Midbrain (tissue), 1 donor: Measurements from ENCODE around the gene TRIM24.

Experiments
- DNase-seq: peaks from one replicate; lab custom pipeline; 2025; lab: John Stamatoyannopoulos, UW

The TRIM24 gene

DNA sequence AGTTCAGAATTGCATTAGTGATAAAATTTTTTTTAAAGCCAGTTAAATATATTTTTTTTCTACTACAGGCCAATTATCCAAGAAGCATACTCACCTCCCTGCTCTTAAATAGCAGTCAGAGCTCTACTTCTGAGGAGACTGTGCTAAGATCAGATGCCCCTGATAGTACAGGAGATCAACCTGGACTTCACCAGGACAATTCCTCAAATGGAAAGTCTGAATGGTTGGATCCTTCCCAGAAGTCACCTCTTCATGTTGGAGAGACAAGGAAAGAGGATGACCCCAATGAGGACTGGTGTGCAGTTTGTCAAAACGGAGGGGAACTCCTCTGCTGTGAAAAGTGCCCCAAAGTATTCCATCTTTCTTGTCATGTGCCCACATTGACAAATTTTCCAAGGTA, 119.1 kb downstream of the TRIM24 start:
- DNase-seq = no peak

GRCh38 chr7:138579671-138580070, 119.6 kb downstream of the TRIM24 start:
- DNase-seq = no peak

GRCh38 chr7:138581065-138581464, 121.0 kb downstream of the TRIM24 start:
- no peak for DNase-seq

DNA sequence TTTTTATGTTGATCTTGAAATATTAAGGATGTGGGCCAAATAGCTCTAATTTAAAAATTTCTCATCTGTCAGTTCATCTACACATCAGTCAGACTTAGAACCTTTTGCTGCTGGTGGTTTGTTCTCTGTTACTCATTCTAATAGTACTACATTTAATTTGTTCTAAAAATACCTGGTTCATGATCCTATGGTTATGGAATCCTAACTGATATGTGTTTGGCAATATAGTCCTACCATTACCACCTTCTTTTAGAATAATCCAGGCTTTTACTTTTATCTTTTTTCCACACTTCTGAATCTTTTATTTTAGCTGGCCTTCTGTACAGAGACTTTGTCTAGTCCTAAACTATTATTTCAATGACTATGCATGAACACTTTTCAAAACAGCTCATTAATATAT, 124.2 kb downstream of the TRIM24 start:
- no peak for DNase-seq

GRCh38 chr7:138584696-138585095, 124.6 kb downstream of the TRIM24 start:
- no peak for DNase-seq

DNA sequence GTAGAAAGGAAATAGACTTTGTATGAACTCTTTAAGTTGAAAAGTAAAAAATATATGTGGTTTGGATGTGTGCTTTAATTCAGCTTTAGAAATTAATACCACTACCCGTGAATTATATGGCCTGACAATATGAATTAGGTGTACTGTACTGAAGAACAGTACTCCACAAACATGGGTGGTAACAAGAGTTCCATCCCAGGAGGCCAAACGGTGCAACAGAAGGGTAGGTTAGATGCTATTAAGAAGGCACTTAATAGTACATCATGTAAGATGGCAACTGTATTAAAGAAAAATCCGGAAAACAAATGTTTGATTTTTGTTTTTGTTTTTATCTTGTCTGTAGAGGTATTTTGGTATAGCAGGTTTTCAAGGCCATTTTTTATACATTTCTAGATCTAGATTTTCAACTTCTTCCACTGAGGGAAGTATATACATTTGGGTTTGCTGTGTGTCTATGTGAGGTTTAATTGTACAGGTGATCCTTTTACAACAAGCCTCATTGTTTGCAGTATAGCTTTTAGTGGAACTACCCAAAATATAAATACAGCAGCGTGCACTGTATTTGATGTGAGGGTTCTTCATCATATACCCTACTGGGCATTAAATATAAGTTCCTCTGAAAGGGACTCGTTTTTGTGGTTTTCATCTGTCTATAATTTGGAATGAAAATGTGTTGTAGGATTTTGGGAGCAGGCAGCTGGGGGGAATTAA, 125.4 kb downstream of the TRIM24 start:
- no peak for DNase-seq

DNA sequence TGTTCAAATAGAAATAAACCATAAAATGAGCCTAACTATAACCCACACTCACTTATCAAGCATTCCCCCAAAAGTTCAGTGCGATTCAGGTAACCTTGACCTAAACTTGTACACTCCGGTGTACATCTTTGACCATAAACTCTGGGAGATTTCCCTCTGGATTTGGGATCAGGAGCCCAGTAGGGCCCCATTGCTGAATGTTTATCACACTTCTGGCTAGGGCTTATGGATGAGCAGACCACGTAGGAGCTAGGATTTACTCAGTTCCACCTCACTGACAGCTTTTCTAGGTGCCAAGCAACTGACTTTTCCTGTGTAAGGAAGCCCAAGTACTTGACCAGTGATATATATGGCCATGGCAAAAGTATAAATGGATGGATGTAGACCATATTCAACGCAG, 127.4 kb downstream of the TRIM24 start:
- DNase-seq = no peak

GRCh38 chr7:138588986-138589385, 128.9 kb downstream of the TRIM24 start:
- no peak for DNase-seq

DNA sequence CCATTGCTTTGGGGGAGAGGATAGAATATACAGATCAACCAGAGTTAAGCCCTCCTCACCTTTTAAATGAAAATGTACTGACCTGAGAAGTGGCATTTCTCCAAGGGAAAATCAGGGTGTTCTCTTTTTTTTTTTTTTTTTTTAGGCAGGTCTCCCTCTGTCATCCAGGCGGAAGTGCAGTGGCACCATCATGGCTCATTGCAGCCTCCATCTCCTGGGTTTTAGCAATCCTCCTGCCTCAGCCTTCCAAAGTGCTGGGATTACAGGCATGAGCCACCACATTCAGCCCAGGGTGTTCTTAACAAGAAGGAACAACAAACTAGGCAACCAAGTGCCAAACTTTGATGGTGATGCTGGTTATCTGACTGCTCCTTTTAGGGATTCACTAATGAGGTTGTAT, 130.1 kb downstream of the TRIM24 start:
- DNase-seq = no peak

- no peak for DNase-seq
Observed at GRCh38 chr7:138595454-138595853, 135.4 kb downstream of the TRIM24 start.

DNA sequence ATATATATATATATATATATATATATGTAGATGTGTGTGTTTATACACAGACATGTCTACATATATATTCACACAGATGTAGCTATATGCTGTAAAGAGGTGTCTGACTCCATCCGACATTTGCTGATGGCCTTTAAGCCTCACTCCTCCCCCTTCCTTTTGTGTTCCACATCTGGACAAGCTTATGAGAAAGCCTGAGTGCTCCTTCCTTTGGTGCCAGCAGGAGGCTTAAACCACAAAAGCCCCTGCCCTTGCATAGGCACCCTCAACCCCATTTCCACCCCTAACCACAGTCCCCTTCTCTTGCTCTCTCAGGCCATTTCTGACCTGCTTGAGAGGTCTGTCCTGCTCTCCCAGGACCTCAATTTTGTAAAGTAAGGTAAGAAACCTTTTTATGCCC, 142.4 kb downstream of the TRIM24 start:
- no peak for DNase-seq

- DNase-seq = no peak
Observed at GRCh38 chr7:138603549-138604318, 143.7 kb downstream of the TRIM24 start.

- DNase-seq = no peak
Observed at GRCh38 chr7:138606236-138606635, 146.2 kb downstream of the TRIM24 start.

DNA sequence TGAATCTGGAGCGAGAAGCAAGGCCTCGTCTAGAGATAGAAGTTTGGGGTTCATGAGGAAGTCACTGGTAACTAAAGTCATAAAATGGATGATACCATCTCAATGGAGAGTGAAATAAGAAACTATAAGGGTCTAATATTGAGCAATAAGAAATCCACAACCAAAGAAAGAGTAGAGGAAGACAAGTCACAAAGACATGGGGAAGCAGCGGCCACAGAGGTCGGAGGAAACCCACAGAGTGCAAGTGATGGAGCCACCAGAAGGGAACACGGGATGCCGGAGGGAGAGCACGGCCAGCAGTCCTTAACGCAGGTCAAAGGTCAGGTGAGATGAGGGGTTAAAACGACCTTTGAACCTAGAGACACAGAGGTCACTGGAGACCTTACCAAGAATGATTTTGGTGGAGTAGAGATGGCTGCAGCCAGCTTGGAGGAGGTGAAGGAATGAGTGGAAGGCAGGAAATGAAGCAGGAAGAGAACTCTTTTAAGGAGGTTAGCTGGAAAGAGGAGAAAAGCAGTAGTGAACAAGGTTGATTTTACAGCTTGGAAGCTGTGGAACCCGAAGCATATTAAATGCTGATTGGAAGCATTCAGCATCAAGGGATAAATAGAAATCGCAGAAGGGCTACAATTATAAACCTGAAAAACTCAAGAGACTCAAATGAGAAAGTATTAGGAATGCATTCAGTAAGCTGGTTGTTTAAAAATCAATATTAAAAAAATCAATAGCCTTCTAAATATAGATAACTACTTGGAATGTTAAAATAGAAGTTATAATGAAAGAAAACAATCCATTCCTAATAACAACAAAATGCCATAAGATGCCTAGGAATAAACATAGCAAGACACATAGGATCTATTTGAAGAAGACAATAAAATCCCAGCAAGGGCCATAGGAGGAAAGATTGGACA, 147.4 kb downstream of the TRIM24 start:
- no peak for DNase-seq

GRCh38 chr7:138608275-138608674, 148.2 kb downstream of the TRIM24 start:
- DNase-seq = no peak

- DNase-seq = no peak
Observed at GRCh38 chr7:138610671-138611170, 150.7 kb downstream of the TRIM24 start.

GRCh38 chr7:138613630-138614029, 153.6 kb downstream of the TRIM24 start:
- DNase-seq = no peak

DNA sequence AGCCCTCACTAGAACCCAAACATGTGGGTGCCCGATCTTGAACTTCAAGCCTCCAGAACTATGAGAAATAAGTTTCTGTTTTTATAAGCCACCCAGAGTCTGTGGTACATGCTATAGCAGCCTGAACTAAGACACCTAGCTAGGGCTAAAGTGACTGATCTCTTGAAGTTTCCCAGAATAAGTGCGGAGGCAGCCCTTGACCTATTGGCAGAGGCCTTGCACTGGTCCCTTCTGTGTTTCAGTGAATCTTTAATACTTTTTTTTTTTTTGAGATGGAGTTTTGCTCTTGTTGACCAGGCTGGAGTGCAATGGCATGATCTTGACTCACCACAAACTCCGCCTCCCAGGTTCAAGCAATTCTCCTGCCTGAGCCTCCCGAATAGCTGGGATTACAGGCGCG, 156.0 kb downstream of the TRIM24 start:
- no peak for DNase-seq

- DNase-seq = no peak
Observed at GRCh38 chr7:138618506-138618905, 158.4 kb downstream of the TRIM24 start.

GRCh38 chr7:138618933-138619332, 158.9 kb downstream of the TRIM24 start:
- no peak for DNase-seq

DNA sequence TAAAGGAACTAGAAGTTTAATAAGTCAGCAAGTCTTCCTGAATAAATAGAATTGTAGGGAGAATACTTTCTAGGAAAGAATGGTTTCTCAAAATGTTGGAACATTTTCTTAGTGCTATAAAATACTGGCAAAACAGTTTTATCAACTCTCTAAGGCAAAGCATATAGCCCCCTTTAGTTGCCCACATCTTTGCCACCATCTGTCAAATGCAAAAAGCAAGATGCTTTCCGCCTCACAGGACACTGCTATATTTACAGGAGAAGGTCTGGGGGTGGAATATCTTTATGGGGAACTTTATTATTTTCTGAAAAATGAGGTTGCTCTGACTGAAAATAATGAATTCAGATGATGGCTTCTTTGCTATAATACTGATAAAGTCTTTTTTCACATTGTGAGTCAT, 162.8 kb downstream of the TRIM24 start:
- no peak for DNase-seq

GRCh38 chr7:138625084-138625848, 165.2 kb downstream of the TRIM24 start:
- no peak for DNase-seq
